GM19467 (cell line): ENCODE results near the gene HEATR1.

ENCODE experiments used
- ATAC-seq: cut with Tn5 transposase; IDR thresholded peaks from one replicate; pipeline ENCODE4 v1.9.1; 2021; ENCODE audit warnings: mild to moderate bottlenecking, moderate library complexity; ENCODE audit not compliant: unreplicated experiment

The HEATR1 gene

GRCh38 chr1:236541710-236542109, 62.6 kb downstream of the HEATR1 start:
- ATAC-seq: no peak

GRCh38 chr1:236540813-236541465, 63.4 kb downstream of the HEATR1 start:
- ATAC-seq: no peak

GRCh38 chr1:236536540-236536939, 67.8 kb downstream of the HEATR1 start:
- ATAC-seq: no peak

- no peak for ATAC-seq
Observed at GRCh38 chr1:236535662-236536161, 68.6 kb downstream of the HEATR1 start.

GRCh38 chr1:236535190-236535589, 69.1 kb downstream of the HEATR1 start:
- no peak for ATAC-seq

GRCh38 chr1:236534151-236534651, 70.1 kb downstream of the HEATR1 start:
- ATAC-seq: no peak

GRCh38 chr1:236532850-236533249, 71.5 kb downstream of the HEATR1 start:
- ATAC-seq: no peak

GRCh38 chr1:236530959-236531358, 73.4 kb downstream of the HEATR1 start:
- ATAC-seq: no peak

GRCh38 chr1:236530286-236530685, 74.0 kb downstream of the HEATR1 start:
- no peak for ATAC-seq

GRCh38 chr1:236526079-236526478, 78.2 kb downstream of the HEATR1 start:
- ATAC-seq: no peak

GRCh38 chr1:236524895-236525184, 79.5 kb downstream of the HEATR1 start:
- ATAC-seq: no peak

GRCh38 chr1:236524142-236524894, 80.0 kb downstream of the HEATR1 start:
- peak; percentile 88 for ATAC-seq

GRCh38 chr1:236523704-236524141, 80.6 kb downstream of the HEATR1 start, which contains the start of gene LGALS8:
Gene LGALS8 (plus strand): TSS chr1:236523982. CDS start chr1:236526071, 2,089 bp downstream.
- peak; percentile 47 for ATAC-seq

- ATAC-seq: no peak
Observed at GRCh38 chr1:236522937-236523703, 81.2 kb downstream of the HEATR1 start.

GRCh38 chr1:236520445-236521005, 83.8 kb downstream of the HEATR1 start:
- no peak for ATAC-seq

GRCh38 chr1:236518322-236518721, 86.0 kb downstream of the HEATR1 start:
- ATAC-seq: no peak

- ATAC-seq: no peak
Observed at GRCh38 chr1:236516929-236517704, 87.2 kb downstream of the HEATR1 start.

- no peak for ATAC-seq
Observed at GRCh38 chr1:236515443-236515958, 88.8 kb downstream of the HEATR1 start.

- ATAC-seq: no peak
Observed at GRCh38 chr1:236514703-236515442, 89.4 kb downstream of the HEATR1 start.
